ENCODE results near the gene HIGD2B.
"Not testable (repeated sequence)": the region's sequence is repeated elsewhere in the genome, so short reads cannot be mapped to it uniquely, and the experiment has no call there.

DNA sequence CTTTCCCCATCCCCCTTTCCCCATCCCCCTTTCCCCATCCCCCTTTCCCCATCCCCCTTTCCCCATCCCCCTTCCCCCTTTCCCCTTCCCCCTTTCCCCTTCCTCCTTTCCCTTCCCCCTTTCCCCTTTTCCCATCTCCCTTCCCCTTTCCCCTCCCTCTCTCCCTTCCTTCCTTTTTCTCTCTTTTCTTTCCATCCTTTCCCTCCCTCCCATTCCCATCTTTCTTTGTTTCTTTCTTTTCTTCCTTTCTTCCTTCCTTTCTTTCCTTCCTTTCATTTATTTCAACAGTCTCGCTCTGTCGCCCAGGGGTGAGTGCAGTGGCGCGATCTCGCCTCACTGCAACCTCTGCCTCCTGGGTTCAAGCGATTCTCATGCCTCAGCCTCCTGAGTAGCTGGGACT is 39.9 kb upstream of the HIGD2B start:
- TF ChIP-seq CBFB (CRISPR knock-in tag; IDR thresholded peaks at IDR 0.05; ENCODE audit: low read depth); CTCF (IDR thresholded peaks at IDR 0.05): not testable (repeated sequence)
- TF ChIP-seq, protein P1, sequence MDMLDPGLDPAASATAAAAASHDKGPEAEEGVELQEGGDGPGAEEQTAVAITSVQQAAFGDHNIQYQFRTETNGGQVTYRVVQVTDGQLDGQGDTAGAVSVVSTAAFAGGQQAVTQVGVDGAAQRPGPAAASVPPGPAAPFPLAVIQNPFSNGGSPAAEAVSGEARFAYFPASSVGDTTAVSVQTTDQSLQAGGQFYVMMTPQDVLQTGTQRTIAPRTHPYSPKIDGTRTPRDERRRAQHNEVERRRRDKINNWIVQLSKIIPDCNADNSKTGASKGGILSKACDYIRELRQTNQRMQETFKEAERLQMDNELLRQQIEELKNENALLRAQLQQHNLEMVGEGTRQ (CRISPR knock-in tag; IDR thresholded peaks at IDR 0.05), result not testable (repeated sequence)
